ENCODE results near the gene GZF1. TPM values are rescaled to one million over a fixed set of nuclear protein-coding genes. Genes with fewer than 3 reads are reported as not detected.

Gene GZF1
- total RNA-seq, 4 donors from 2014 or later, result 10.4 to 22.8 (median 21.0) TPM

- WGBS, result 50% methylated on average over 1 of the region's 1 CpG
- no peak overlapping the region for H3K4me3 ChIP-seq
- intact Hi-C loops (cut with DNase I), result loop anchor here (5.0 kb wide), 1 partner anchor 272 kb away; no protein-coding TSS in a partner anchor
- no peaks in the 10 kb centered on the region for H3K27me3 ChIP-seq
- no peak for TF ChIP-seq POLR2AphosphoS5 (IDR thresholded peaks at IDR 0.05)
- no peak for TF ChIP-seq EP300 (IDR thresholded peaks at IDR 0.05)
- no peak for TF ChIP-seq CTCF (IDR thresholded peaks at IDR 0.05)
- peaks cover 9 to 19% (median 14%) of the 10 kb centered on the region in 4 donors for H3K36me3 ChIP-seq
- H3K9me3 ChIP-seq, result no peaks in the 10 kb centered on the region
- peaks cover 39 to 57% (median 51%) of the 10 kb centered on the region in 4 donors for H3K4me1 ChIP-seq
- DNase-seq (ENCODE audit: extremely low spot score), result no peak
- H3K27ac ChIP-seq (replicated peaks in 1 of 4), result peak overlapping the region; percentile 96 to 100 (median 99)
Observed at GRCh38 chr20:23360531-23360930, 1.5 kb upstream of the GZF1 start.

DNA sequence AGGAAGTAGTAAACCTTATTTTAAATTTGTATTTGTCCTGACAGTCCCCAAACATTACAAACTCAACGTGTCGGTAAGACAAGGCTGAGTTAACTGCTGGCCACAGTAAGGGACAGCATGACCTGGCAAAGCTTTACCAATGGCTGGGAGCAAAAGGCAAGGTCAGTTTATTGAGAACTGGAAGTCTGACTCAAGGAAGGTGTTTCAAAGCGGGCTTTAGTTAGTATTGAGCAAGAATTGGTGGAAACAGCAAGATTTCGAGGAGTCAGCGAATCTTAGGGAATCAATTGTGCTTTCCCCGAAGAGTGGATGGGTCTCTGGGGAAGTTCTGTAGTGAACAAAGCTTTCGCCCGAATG, 885 bp upstream of the GZF1 start:
- Histone ChIP-seq H3K27me3 (no peaks in the 10 kb centered on the region), H3K9me3 (no peaks in the 10 kb centered on the region), H3K27ac (replicated peaks in 1 of 4) (peak overlapping the region; percentile 96 to 100 (median 99)), H3K4me3 (peak overlapping the region; percentile 79 to 85 (median 83)), H3K4me1 (peaks cover 44 to 63% (median 56%) of the 10 kb centered on the region in 4 donors), H3K36me3 (peaks cover 11 to 20% (median 17%) of the 10 kb centered on the region in 4 donors)
- no peak for DNase-seq (ENCODE audit: extremely low spot score)
- WGBS, result 4% methylated on average over 8 of the region's 8 CpGs
- intact Hi-C loops (cut with DNase I), result loop anchor here (5.0 kb wide), 1 partner anchor 271 kb away; no protein-coding TSS in a partner anchor
- TF ChIP-seq POLR2A (IDR thresholded peaks at IDR 0.05; ENCODE audit: low read depth) (no peak), POLR2AphosphoS5 (IDR thresholded peaks at IDR 0.05) (no peak), CTCF (IDR thresholded peaks at IDR 0.05) (no peak), EP300 (IDR thresholded peaks at IDR 0.05) (no peak)

DNA sequence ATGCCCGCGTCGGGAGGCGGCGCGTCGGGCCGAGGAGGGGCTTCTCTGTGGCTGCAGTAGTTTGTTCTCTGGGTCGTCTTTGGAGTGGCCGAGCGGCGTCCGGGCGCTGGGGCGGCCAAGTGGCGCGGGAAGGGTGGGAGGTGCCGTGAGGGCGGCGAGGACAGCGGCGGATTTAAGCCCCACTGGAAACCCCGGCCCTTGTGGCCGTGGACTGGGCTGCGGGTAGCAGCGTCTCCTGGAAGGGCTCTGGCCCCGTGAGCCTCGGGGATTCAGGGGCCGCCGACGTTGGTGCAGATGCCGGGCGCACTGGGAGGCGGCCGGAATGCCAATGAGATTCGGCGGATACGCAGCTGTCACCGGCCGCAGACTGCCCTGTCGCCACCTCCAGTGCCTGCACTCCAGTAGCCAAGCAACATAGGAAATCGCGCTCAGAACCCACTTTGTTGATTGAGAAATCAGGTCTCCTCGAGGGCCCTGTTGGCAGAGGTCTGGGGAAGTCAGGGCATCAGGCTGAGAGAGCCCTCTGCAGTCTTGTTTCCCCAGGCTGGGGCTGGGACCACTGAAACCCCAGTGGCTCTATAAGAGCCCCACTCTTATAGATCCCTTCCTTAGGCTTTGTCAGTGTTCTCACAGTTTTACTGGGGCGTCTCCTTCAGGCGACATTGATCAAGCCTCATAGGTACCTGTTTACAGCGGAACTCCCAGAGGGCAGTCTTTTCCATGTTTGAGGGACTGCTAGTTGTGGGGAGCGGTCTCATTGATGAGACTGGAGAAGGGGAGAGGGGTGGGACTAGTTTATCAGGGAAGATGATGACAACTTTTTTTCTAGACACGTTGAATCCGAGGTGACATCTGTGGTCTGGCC, 642 bp downstream of the GZF1 start:
- peak overlapping the region; percentile 94 to 100 (median 98) for H3K27ac ChIP-seq (replicated peaks in 1 of 4)
- TF ChIP-seq EP300 (IDR thresholded peaks at IDR 0.05) (no peak), POLR2AphosphoS5 (IDR thresholded peaks at IDR 0.05) (peak in 1 of 2 donors; percentile 8), POLR2A (IDR thresholded peaks at IDR 0.05; ENCODE audit: low read depth) (no peak), CTCF (IDR thresholded peaks at IDR 0.05) (peak in 1 of 3 experiments; percentile 7)
- peak overlapping the region; percentile 79 to 85 (median 83) for H3K4me3 ChIP-seq
- H3K27me3 ChIP-seq, result no peaks in the 10 kb centered on the region
- peaks cover 50 to 67% (median 61%) of the 10 kb centered on the region in 4 donors for H3K4me1 ChIP-seq
- intact Hi-C loops (cut with DNase I), result loop anchor here (5.0 kb wide), 1 partner anchor 270 kb away; no protein-coding TSS in a partner anchor
- 26% methylated on average over 9 of the region's 50 CpGs for WGBS
- DNase-seq (ENCODE audit: extremely low spot score), result no peak
- H3K9me3 ChIP-seq, result no peaks in the 10 kb centered on the region
- H3K36me3 ChIP-seq, result peaks cover 11 to 27% (median 17%) of the 10 kb centered on the region in 4 donors

GRCh38 chr20:23363257-23363649, 1.3 kb downstream of the GZF1 start:
- H3K27me3 ChIP-seq, result no peaks in the 10 kb centered on the region
- no peaks in the 10 kb centered on the region for H3K9me3 ChIP-seq
- H3K36me3 ChIP-seq, result peaks cover 11 to 29% (median 17%) of the 10 kb centered on the region in 4 donors
- DNase-seq (ENCODE audit: extremely low spot score), result no peak
- TF ChIP-seq CTCF (IDR thresholded peaks at IDR 0.05) (peak in 1 of 3 experiments; percentile 1), EP300 (IDR thresholded peaks at IDR 0.05) (no peak)
- peak overlapping the region; percentile 28 to 100 (median 98) for H3K27ac ChIP-seq (replicated peaks in 1 of 4)
- peaks cover 50 to 72% (median 65%) of the 10 kb centered on the region in 4 donors for H3K4me1 ChIP-seq
- intact Hi-C loops (cut with DNase I), result loop anchor here (5.0 kb wide), 1 partner anchor 269 kb away; no protein-coding TSS in a partner anchor
- 79% methylated on average over 4 of the region's 4 CpGs for WGBS
- H3K4me3 ChIP-seq, result peak overlapping the region; percentile 79 to 85 (median 83)

All from esophagus muscularis mucosa (tissue), 4 donors.